ENCODE data around the gene ARHGEF25. TPM values are rescaled to one million over a fixed set of nuclear protein-coding genes. Genes with fewer than 3 reads are reported as not detected.
"Not testable (repeated sequence)": the region's sequence is repeated elsewhere in the genome, so short reads cannot be mapped to it uniquely, and the experiment has no call there.

Gene ARHGEF25
- total RNA-seq, 1 donor from 2014 or later, result 0.68 TPM

DNA sequence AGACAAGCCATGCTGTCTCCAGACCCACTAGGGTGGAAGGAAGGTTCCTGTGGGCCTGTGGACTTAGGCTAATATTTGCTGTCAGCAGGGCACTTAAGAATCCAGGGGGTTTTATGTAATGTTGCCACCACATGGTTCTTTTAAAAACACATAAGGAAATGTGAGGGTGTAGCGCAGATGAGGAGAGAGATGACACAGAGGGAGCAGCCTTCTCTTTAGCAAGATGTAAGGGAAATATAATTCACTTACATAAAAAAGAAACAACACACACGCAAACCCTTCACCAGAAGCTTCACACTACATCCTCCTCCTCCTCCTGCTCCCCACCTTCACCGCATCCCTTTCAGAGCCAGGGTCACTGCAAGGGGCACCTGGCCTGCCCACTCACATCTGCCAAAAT lies 25.1 kb upstream of the ARHGEF25 start:
- DNase-seq, result no peak

DNA sequence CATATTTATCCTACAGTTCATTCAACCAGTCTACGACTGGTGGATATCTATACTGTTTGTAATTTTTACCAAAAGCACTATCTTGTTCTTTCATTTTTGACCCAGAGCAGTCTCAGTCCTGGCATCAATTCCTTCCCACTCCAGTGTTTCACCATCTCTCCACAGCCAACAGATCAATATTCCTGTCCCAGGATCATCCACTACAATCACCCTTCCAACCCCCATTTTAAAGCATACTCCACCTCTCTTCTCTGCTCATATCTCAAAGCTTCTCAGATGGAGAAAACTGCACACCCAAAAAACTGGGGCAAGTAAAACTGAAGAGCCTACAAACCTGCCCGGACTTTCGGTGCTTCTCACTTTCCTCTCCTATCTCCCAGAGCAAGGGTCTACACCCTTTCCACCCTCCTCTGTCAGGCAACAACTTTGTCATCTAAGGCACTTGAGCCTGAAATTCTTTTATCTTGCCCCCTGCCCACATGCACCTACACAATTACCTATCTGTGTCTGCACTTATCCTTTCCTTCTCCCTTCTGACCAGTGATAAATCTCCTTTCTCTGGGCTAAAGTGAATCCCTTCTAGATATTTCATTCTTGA lies 24.3 kb upstream of the ARHGEF25 start:
- no peak for DNase-seq

DNA sequence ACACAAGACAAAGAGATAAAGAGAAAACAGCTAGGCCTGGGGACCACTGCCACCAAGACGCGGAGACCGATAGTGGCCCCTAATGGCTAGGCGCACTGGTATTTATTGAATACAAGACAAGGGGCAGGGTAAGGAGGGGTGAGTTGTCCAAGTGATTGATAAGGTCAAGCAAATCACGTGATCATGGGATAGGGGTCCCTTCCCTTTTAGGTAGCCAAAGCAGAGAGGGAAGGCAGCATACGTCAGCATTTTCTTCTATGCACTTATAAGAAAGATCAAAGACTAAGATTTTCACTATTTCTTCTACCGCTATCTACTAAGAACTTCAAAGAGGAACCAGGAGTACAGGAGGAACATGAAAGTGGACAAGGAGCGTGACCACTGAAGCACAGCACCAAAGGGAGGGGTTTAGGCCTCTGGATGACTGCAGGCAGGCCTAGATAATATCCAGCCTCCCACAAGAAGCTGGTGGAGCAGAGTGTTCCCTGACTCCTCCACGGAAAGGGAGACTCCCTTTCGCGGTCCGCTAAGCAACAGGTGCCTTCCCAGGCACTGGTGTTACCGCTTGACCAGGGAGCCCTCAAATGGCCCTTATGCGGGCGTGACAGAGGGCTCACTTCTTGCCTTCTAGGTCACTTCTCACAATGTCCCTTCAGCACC lies 22.2 kb upstream of the ARHGEF25 start:
- not testable (repeated sequence) for DNase-seq

DNA sequence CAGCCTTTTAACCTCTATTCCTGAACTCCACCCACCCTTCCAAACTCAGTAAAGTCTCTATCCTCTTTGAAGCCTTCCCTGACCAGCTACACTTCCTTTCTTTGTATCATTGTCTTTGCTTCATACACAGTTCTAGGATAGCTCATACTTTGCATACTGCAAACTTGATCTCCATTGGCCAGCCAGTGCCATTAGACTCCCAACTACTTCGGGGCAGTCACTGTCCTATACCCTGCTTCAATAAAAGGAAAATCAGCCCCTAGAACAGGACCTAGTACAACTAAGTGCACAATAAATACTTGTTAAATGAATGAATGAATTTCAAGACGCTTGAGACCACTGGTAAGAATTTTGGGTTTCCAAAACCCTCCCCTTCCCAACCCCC lies 20.8 kb upstream of the ARHGEF25 start:
- no peak for DNase-seq

DNA sequence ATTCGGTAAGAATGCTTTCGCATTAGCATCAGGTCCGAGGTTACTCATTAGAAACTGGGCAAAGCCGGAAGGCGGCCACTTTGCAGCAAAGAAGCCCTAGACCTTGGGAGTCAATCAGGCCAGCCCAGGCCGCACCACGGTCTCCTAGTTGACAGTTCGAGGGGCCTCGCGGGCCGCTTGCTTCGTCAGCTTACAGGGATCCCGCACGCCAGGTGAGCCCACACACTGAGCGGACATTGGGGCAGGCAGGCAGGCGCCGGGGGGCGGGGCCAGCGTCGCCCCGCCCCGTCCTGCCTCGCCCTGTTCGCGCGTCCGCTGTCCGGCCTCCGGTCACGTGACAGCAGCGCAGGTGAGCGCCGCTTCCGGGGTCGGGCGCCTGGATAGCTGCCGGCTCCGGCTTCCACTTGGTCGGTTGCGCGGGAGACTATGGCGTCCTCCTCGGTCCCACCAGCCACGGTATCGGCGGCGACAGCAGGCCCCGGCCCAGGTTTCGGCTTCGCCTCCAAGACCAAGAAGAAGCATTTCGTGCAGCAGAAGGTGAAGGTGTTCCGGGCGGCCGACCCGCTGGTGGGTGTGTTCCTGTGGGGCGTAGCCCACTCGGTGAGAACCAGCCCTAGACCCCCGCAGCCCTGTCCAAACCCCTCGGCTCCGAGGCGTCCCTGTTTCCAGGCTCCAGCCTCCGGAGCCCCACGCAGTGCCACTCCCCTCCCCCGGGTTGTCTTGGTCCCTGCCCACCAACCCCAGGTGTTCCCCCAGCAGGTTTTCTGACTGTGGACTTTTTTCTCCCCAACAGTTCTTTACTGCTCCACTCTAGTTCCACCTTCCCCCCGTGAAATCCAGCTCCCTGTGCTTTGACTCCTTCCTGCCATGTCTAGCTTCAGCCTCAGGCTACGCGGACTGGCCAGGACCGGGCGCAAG lies 20.1 kb upstream of the ARHGEF25 start, which contains the start of gene PIP4K2C:
TSS of gene PIP4K2C (plus strand) at position 329 of the 918 bp plus-strand sequence. CDS start at position 427, 98 bp downstream.
- DNase-seq, result peak; percentile 21

DNA sequence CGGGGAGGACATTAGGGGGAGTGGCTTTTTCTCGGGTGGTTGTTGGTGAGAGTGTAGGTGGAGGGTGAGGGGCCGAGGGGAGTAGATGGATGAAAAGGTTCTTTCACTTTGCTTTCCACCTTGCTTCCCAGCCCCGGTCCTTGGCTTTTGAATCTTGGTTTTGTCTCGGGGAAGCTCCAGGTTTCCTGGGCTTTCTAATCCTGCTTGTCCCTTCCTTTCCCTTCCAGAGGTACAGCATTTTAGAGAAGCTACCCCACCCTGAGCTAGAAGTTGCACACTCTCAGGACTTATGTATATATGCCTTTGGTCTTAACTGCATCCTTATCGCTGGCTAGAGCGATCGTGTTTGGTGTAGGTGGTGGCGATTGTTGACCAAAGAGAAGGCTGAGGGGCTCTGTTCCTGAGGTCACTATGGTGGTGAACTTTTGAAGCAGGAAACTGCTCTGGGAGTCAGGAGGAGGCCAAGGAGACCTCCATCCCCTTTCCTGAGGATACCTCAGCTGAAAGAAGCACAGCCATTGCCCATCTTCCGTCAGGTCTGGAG lies 19.4 kb upstream of the ARHGEF25 start:
- no peak for DNase-seq

DNA sequence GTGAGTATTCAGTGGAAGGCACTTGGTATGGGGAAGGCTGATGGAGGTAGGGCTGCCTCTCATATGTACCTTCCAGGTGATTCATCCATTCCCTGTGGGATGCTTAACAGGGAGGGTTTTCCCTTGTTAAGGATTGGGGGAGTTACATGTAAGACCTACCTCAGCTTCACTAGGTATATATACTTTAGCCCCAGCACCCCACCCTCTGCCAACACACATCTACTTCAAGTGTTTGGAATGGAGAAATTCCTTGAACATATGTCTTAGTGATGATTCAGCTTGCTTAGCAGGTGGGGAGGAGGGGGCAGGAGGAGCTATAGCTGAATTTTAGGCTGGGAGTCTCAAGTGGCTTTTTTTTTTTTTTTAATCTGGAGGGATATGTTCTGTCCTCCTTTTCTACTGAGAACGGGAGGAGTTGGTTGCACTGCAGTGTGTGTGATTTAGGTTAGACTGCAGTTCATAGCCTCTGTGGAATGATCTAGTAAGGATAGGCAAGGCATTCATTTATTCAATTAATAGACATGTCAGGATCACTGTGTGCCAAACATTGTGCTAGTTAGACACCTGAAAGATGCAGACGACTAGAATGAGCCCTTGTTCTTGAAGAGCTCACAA lies 18.6 kb upstream of the ARHGEF25 start:
- DNase-seq, result no peak

DNA sequence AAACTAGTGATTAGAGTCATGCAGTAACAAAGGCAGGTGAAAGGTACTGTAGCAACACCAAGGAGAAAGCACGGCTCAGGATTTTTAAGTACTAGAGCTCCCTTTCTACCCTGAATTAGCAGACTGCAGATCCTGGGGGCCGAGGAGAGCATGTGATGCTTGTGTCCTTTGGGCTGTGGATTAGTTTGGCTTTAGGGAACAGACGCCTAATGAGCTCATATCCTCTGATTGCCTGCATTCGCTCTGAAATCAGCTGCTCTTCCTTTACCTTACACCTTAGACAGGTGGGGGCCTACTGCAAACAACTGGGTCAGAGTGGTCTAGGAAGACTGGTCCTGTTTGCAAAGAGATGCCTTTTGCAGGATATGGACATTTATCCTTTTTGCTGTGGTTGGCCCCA lies 18.0 kb upstream of the ARHGEF25 start:
- no peak for DNase-seq

DNA sequence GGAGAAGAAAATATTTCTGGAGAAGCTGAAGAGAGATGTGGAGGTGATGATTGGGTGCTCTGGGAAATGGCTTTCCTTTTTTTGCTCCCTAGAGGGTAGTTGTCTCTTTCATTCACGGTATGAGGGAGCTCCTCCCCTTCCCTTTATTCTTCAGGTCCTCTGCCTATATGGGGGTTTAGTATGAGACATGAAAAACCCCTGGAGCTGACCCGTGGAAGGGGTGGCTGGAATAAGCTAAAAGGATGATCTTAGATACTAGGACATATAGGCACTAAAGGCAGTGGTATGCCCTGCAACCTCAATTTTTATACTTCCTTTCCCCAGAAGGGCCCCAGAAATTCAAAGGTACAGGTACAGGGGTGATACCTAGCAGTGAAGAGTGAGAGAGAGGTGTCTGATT lies 10.8 kb upstream of the ARHGEF25 start:
- DNase-seq, result no peak

DNA sequence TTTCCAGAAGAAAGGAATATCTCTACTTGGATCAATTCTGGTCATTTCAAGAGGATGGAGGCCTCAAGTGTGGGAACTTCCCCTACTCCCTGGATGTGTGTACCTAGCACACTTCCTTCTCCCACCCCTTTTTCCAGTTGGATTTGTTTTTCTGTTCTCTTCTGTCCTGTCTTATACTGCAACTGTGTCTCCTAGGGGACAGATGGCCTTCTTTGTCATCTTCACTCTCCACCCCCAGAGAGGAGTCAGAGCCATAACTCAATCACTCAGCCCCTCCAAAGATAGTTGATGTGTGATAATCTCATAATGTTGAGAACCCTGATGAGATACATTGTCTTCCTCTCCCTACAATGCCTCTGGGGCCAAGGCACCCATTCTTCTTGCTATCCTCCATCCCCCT lies 8.7 kb upstream of the ARHGEF25 start:
- DNase-seq, result no peak

DNA sequence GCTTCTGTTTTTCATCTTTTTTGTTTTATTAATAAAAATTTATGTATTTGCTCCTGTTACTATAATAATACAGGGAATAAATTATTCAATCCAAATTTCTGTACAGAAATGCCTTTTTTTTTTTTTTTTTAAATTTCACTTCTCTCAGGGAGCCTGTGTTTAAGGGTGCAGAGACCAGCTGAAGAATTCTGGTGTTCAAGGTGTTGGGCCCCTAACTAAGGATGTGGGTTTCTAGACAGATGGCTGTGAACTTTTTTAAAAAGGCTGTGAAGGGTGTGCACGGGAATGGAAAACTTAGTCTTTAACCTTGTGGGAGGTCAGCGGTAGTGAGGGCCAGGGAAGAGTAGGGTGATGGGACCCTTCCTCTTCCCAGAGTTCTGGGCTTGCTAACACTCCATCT lies 7.9 kb upstream of the ARHGEF25 start:
- DNase-seq, result no peak

DNA sequence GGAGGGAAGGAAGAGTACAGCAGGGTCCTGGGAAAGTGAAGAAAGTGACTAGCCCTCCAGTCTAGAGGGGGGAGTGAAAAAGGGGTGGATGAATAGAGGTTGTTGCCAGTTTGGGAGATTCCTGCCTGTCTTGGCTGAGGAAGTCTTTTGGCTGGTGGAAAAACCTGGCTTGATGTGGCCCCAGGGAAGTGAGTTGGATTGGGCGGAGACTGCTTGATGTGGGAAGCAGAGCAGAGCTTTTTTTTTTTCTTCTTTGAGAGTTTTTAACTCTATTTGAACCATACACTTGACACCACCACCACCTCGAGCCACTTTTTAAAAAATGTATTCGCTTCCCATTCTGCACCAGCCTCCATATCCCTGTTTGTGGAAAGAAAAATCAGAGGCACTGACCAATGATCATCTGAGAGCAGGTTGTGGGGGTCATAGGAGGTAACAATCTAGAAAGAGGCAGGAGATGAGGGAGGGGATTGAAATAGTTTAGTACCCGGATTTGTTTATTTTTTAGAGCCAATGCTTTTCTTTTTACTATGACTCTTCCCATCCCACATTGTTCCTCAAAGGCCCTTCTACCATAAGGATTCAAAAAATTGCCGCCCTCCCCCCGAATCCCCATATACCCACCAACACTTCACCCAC lies 7.3 kb upstream of the ARHGEF25 start:
- no peak for DNase-seq

DNA sequence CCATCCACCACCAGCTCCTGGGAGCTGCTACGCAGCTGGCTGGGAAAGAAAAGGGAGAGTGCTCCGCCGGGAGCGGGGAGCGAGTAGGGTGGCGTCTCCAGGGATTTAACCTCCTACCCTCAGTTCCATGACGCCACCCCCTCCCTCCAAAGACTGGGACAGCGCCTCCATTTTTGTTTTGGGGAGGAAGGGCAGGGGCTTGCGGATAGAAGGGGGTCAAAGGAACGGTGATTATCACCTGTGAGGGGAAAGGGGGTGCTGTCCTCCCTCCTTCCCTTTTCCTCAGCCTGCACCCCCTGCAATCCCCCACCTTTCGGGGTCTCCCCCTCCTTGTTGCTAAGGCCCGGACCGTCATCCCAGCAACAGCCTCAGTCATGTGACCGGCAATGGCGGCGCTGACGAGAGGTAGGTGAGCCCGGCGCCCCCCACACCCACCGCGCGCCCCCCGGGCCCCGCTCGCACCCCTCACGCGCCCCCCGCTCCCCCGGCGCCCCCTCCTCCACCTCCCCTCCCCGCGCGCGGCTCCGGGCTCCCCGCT lies 6.7 kb upstream of the ARHGEF25 start, which contains the start of gene DTX3:
TSS of gene DTX3 (plus strand) at position 371 of the 538 bp plus-strand sequence. CDS start 1,694 bp downstream, outside the sequence.
- no peak for DNase-seq

DNA sequence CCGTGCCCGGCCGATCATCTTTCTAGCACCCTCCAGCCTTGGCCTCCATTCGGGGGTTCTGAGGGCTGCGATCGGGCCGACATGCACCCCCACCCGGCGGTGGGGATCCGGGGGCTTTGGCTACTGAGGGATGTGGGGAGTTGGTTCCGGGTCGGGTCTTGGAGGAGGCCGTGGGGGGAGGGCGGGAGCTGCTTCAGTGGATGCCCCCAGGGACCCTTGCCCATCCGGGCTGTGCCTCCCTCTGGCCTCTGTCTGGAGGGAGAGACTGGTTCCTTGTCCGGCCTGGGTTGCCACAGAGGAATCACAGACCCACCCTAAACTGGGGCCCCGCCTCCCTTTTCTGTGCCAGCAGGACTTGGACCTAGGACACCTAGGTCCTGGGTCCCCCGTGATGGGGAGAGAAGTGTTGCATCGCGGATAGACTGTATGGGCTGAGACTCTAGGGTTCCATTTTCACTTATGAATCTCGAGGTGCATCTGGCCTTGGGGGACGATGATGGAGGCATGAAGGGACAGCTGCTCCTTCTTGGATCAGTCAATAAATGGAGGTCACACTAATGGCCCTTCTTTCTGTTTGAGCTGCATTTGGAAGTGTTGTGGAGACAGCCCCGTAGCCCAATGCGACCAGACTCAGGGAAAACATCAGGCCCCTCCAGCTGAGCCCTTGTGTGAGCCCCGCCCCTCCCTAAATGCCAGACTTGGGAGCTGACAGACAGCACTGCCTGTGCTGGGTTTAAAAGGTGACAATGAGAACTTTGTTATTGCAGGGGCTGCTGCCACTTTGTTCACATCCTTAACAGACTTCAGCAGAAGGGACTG lies 6.0 kb upstream of the ARHGEF25 start:
- DNase-seq, result no peak

DNA sequence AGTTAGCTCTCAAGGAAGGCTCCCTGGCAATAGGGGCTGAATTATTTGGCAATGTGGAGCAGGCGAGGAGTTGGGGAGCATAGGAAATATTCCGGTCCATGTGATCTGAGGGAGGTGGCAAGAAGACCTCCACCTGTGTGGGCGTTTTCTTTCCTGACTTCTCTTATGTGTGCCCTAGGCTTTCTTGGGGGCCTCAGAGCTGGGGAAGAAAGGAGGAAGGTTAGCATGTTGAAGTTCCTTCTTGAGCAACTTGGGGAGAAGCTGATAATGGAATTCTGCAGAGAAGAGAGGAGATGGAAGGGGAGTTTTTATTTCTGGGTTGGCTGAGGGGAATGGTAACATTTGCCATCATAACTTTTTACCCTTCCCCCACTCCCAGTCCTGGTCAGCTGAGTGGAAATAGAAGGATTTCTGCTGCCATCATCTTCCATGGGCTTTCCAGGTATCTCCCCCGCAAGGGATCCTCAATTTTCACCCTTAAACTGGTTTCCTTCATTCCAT lies 5.4 kb upstream of the ARHGEF25 start:
- no peak for DNase-seq

DNA sequence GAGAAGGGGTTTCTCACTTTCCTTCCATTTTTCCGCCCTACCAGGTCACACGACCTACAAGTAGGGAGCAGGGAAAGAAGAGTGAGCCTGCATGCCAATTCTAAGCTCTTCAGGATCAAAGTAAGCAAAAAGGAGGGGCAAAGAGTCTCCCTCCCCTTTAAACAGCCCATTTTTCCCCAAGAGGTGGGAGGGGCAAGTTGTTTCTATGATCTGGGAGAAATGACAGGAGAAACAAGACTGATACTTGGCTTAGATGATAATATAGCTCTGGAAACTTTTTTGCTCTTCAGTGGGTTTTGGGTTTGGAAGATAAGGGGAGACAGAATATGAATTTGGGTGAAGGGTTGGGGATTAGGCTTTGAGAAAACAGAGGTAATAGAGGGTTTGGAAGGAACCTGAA lies 4.8 kb upstream of the ARHGEF25 start:
- DNase-seq, result no peak

DNA sequence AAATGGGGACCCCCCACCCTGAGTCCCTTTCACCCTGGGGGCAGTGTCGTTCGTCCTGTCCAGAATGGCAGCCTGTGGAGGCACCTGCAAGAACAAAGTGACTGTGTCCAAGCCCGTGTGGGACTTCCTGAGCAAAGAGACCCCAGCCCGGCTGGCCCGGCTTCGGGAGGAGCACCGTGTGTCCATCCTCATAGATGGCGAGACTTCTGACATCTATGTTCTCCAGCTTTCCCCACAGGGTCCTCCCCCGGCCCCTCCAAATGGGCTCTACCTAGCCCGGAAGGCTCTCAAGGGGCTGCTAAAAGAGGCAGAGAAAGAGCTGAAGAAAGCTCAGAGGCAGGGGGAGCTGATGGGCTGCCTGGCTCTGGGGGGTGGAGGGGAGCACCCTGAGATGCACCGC lies 4.4 kb upstream of the ARHGEF25 start:
- no peak for DNase-seq

DNA sequence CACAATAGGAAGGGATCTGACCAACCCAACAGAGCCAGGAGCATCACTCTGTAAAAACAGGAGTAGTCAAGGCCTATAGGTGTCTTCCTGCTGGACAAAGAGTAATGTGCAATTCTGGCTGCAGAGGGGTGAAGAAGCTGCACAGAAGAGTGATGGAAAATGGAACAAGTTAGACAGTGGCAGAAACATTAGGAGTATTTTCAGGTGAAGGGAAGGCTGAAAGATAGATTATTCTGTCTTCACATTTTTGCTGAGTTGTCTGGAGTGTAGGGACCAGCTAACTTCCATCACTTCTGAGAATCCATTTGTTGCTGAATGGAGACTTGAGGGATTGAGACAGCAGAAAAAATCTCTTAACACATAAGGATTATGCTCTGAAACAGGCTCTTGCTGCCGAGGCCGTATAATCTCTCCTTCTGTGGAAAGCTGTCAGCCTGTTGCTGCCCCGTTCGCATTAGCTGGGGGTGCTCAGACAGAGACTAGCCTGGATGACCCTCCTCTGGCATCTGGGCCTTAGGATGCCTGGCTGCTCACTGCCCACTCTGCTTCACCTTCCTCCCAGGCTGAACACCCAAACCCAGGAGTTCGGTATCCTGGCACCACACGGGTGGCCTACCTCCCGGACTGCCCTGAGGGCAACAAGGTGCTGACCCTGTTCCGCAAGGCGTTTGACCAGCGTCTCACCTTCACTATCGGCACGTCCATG lies 3.1 kb upstream of the ARHGEF25 start:
- DNase-seq, result no peak

DNA sequence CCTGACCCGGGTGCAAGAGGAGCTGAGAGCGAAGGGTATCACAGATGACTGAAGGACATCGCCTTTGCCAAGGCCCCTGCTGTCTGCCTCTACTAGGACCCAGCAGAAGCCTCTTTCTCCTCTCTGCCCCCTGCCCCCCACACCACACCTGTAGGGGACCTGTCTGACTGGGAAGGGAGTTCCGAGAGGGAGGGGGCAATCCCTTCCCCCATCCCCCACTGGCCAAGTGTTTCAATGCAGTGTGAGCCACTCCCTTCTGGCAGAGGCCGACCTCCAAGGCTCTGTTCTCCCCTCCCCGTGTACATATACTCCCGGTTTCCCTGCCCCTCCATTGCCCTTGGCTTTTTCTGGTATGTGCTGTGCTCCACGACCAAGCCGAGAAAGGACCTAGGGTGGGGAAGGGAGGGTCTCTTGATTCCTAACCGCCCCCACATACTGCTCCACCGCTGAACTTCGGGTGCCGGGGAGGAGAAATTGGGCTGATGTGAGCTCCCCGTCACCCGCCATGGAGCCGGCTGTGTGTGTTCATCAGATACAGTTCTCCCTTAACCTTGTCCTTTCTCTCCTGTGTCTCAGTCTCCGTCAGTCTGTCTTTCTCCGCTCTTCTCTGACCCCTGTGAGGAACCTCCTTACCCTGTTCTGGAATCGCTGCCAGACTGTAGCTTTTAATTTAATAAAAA lies 2.0 kb upstream of the ARHGEF25 start:
- no peak for DNase-seq
